ENCODE data around the gene AQP6.
A peak's percentile ranks its signal among the peaks of the same experiment; 100 is the strongest.

AQP6 gene

DNA sequence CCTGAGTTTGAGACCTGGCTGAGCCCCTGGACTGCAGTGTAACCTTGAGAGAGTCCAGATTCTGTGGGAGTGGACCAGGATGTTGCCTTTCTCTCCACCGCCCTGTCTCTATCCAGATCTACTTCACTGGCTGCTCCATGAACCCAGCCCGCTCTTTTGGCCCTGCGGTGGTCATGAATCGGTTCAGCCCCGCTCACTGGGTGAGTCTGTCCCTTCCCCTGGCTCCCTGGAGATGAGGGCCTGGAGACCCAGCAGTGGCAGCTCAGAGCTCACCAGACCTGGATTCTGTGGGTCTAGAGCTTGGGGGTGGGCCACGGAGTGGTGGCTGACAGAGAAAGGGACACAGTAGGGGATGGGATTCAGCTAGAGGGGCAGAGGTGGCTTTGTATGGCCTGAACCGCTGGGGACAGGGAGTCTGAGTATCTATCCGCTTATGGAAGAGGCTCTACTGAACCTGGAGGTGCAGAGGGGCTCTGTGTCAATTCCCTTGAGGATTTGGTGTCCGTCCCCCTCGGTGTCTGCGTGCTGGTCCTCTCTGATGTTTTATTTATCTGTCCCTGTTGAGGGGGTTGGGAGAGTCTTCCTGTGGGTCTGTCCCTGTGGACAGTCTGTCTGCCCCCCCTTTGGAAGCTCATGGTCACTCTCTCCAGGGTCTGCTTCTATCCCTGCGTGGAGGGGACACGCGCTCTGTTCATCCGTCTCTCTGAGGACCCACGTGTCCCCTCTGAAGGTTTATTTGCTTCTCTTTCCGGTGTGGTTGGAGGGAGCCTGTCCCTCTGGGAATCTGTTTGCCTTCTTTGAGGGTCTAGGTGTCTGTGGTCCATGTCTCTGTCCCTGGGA lies 8.6 kb upstream of the AQP6 start:
- no peak for TF ChIP-seq CTCF (IDR thresholded peaks at IDR 0.05; ENCODE audit: borderline replicate concordance, insufficient read depth, low read depth, low read length)
- no peak overlapping the region for H3K4me3 ChIP-seq (ENCODE audit: low read depth, low read length)

- no peak overlapping the region for H3K4me3 ChIP-seq (ENCODE audit: low read depth, low read length)
- TF ChIP-seq CTCF (IDR thresholded peaks at IDR 0.05; ENCODE audit: borderline replicate concordance, insufficient read depth, low read depth, low read length) = no peak
Measured at GRCh38 chr12:49964849-49965624, 7.7 kb upstream of the AQP6 start.

DNA sequence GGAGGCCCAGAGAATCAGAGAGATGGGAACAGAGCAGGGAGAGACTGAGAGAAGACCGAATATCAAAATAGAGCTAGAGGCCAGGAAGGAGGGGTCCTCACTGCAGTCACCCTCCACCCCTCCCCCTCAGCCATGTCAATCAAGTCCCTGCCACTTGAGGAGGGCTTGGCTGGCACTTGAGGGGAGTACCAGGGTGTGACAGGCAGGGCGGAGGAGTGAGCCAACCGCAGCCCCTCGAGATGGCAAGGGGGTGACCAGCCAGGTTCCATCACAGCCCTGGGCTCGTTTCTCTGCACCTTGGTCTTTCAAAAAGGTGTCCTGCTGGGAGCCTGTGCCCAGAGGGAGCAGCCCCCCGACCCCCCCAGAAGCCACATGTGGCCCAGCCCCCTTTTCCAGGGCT lies 6.9 kb upstream of the AQP6 start:
- TF ChIP-seq CTCF (IDR thresholded peaks at IDR 0.05; ENCODE audit: borderline replicate concordance, insufficient read depth, low read depth, low read length) = no peak
- no peak overlapping the region for H3K4me3 ChIP-seq (ENCODE audit: low read depth, low read length)

GRCh38 chr12:49966511-49967041 lies 6.2 kb upstream of the AQP6 start:
- TF ChIP-seq CTCF (IDR thresholded peaks at IDR 0.05; ENCODE audit: borderline replicate concordance, insufficient read depth, low read depth, low read length) = no peak
- no peak overlapping the region for H3K4me3 ChIP-seq (ENCODE audit: low read depth, low read length)

DNA sequence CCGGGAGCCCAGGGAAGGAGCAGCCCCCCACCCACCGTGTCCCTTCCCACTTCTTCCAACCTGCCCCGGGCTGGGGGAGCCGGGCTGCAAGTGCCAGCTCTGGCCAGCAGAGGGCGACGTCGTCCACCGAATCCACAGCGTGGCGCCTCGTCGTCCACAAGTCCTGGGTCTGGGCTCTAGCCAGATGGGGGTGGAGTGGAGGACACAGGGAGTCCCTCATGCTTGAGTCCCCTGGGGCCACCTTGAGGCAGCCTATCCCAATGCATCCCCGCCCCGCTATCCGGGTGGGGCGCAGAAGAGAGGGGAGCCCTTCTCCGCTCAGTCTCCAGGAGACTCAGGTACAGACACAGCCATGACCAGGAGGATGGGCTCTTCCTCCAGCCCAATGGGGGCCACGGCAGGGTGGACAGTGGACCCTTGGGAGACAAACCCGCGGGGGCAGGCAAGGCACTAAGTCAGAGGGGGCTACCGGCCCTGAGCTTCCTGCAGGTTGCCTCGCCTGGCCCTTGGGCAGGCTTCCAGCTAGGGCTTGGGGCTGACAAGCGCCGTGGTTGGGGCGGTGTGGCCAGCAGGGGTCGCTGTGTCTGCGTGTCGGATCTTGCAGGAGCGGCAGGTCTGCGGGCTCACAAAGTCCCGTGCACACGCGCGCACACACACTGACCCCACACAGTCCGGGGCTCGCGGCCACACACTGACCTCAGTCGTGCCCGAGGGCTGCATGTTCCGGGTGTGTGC lies 5.5 kb upstream of the AQP6 start:
- peak; percentile 97 for TF ChIP-seq CTCF (IDR thresholded peaks at IDR 0.05; ENCODE audit: borderline replicate concordance, insufficient read depth, low read depth, low read length)
- H3K4me3 ChIP-seq (ENCODE audit: low read depth, low read length) = peak overlapping the region; percentile 3

DNA sequence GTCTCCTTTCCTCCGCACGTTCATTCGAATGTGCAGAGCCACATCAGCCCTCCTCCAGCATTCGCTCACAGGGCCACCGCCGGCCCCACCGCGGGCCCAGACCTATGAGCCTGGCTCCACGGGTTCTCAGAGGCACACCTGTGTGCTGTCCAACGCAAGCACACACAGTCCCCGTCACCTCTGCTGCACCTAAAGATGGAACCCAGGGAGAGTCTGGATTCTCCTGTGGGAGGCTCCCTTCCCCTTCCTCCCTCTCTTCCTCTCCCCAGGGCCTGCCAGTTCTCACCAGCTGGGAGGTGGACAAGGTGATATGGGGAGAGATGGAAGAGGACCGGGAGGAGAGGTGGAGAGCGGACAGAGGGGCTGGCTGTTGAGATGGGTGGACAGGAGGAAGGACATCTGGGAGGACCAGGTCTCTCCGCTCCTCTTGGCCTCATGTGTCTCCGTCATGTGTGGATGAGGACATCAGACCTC lies 4.9 kb upstream of the AQP6 start:
- no peak for TF ChIP-seq CTCF (IDR thresholded peaks at IDR 0.05; ENCODE audit: borderline replicate concordance, insufficient read depth, low read depth, low read length)
- H3K4me3 ChIP-seq (ENCODE audit: low read depth, low read length) = no peak overlapping the region
